Spleen (tissue), 11 donors: ENCODE measurements around the gene NEK1. TPM values are rescaled to one million over a fixed set of nuclear protein-coding genes. Genes with fewer than 3 reads are reported as not detected.

Experiments
- DNase-seq: peaks from one replicate; pipeline ENCODE4 v3.0.0-alpha.2; 2020
- H3K27ac ChIP-seq, 8 donors: fragments of 200-600 bp; sonication (generic) in 7 of 8; 1 replicate in 4 of 8; 2 replicates in 4 of 8; pipeline versions ENCODE4 v1.5.0 to v1.8.0; 2016 to 2021; ENCODE audit warnings: inconsistent platforms in 4 of 8, mild to moderate bottlenecking in 4 of 8, moderate library complexity in 1 of 8
- H3K27me3 ChIP-seq, 7 donors: fragments of 200-600 bp; sonication (generic) in 6 of 7; replicated peaks in 1 of 7; 1 replicate in 4 of 7; 2 replicates in 3 of 7; pipeline versions ENCODE4 v1.5.0 to v1.8.0; 2016 to 2021; ENCODE audit warnings: inconsistent platforms in 3 of 7, mild to moderate bottlenecking in 1 of 7
- H3K36me3 ChIP-seq, 6 donors: fragments of 200-600 bp; sonication (generic) in 5 of 6; 1 replicate in 4 of 6; 2 replicates in 2 of 6; pipeline versions ENCODE4 v1.5.0 to v1.8.0; 2016 to 2021; ENCODE audit warnings: inconsistent platforms in 2 of 6
- H3K4me1 ChIP-seq, 6 donors: fragments of 200-600 bp; sonication (generic) in 5 of 6; 1 replicate in 3 of 6; 2 replicates in 3 of 6; pipeline versions ENCODE4 v1.5.0 to v1.8.0; 2016 to 2021; ENCODE audit warnings: inconsistent platforms in 3 of 6
- H3K4me3 ChIP-seq, 8 donors: fragments of 200-600 bp; sonication (generic) in 7 of 8; 1 replicate in 4 of 8; 2 replicates in 4 of 8; pipeline versions ENCODE4 v1.5.0 to v1.8.0; 2016 to 2021; ENCODE audit warnings: inconsistent platforms in 4 of 8, mild to moderate bottlenecking in 4 of 8, moderate library complexity in 2 of 8
- H3K9me3 ChIP-seq, 8 donors: fragments of 200-600 bp; sonication (generic) in 7 of 8; 1 replicate in 4 of 8; 2 replicates in 4 of 8; pipeline versions ENCODE4 v1.5.0 to v1.8.0; 2016 to 2021; ENCODE audit warnings: inconsistent platforms in 4 of 8
- CTCF ChIP-seq, 11 experiments: fragments of 200-600 bp in 7 of 11; fragments of 450-650 bp in 4 of 11; sonication (generic) in 4 of 11; IDR thresholded peaks in 8 of 11; conservative IDR thresholded peaks in 3 of 11; 1 replicate in 7 of 11; 2 replicates in 4 of 11; pipeline versions ENCODE4 v1.4.0 to v1.8.0; 2016 to 2021; ENCODE audit warnings: antibody characterized with exemption in 11 of 11, inconsistent platforms in 4 of 11, mild to moderate bottlenecking in 1 of 11
- POLR2A ChIP-seq, 3 donors: fragments of 450-650 bp; IDR thresholded peaks; one replicate each; pipeline ENCODE4 v1.5.1; 2017; ENCODE audit warnings: antibody characterized with exemption in 3 of 3, mild to moderate bottlenecking in 1 of 3
- POLR2AphosphoS5 ChIP-seq, 3 donors: sonication (generic); formaldehyde crosslinking; IDR thresholded peaks; one replicate each; pipeline ENCODE4 v1.5.1; 2017; ENCODE audit warnings: antibody characterized with exemption in 3 of 3
- WGBS, 5 donors: extraction: QIAGEN DNeasy Blood & Tissue Kit in 3 of 5; methylation state at CpG; one replicate each; pipeline versions ENCODE4 v1.1.5 to v1.1.7; 2013 to 2018; 5-methylcytosine and 5-hydroxymethylcytosine counted together
- intact Hi-C: fragments of 100-400 bp; cut with DNase I; formaldehyde crosslinking; loops from one replicate; pipeline ENCODE4 v1.15.0; 2023; ENCODE audit warnings: low total_unique reads
- polyA plus RNA-seq, 3 donors: library from polyadenylated mRNA; stranded (reverse); fragments of 200-250 nt; gene quantifications; one replicate each; pipeline ENCODE4 v1.2.1, GENCODE V29; 2013
- total RNA-seq, 7 donors: library from RNA; depleted of rRNA in 3 of 7; stranded (reverse); fragments of >200 nt in 3 of 7; fragmentation: NEBNext Ultra II Directional in 4 of 7; extraction: Animal tissue kit (Norgen Biotek cat#: 25700) in 4 of 7; gene quantifications; one replicate each; pipeline versions ENCODE4 v1.1.0 to v1.2.1, GENCODE V29; 2016 to 2021
- donor health status: healthy with polysubstance abuse.
- donor health status: DM: no; HTN: no; CAD: no; lungs with moderate emphysema.
- donor health status: DM: no; HTN: no; CAD: no.
- donor health status: Bipolar disorder and iron deficiency.
- donor health status: healthy.
- donor health status: DM: no; HTN: no; CAD: no.
- donor health status: DM: yes; HTN: yes; CAD: no.

NEK1 gene
- total and polyA plus RNA-seq, 10 donors: 3.0 to 20.0 (median 11.1) TPM

GRCh38 chr4:169416461-169416860 is 195.9 kb downstream of the NEK1 start:
- no peak overlapping the region for H3K27ac ChIP-seq
- DNase-seq: no peak
- peaks cover 0 to 17% (median 1%) of the 10 kb centered on the region in 6 donors for H3K36me3 ChIP-seq
- intact Hi-C loops: no loop called here
- no peaks in the 10 kb centered on the region for H3K27me3 ChIP-seq
- H3K9me3 ChIP-seq: no peaks in the 10 kb centered on the region
- peaks cover 0 to 5% (median under 1%) of the 10 kb centered on the region in 6 donors for H3K4me1 ChIP-seq
- no peak overlapping the region for H3K4me3 ChIP-seq
- 94 to 96% (median 95%) methylated on average over 4 of the region's 4 CpGs for WGBS, 5 donors
- no peak for TF ChIP-seq CTCF (IDR thresholded peaks at IDR 0.05 in 8 of 11, conservative IDR thresholded peaks at IDR 0.05 in 3 of 11)
- TF ChIP-seq POLR2AphosphoS5 (IDR thresholded peaks at IDR 0.05): no peak
- no peak for TF ChIP-seq POLR2A (IDR thresholded peaks at IDR 0.05)

- intact Hi-C loops: no loop called here
- no peak for DNase-seq
- Histone ChIP-seq H3K36me3 (peaks cover 0 to 11% (median 0%) of the 10 kb centered on the region in 6 donors), H3K27me3 (no peaks in the 10 kb centered on the region), H3K4me1 (peaks cover 0 to 18% (median 11%) of the 10 kb centered on the region in 6 donors), H3K4me3 (no peak overlapping the region), H3K27ac (no peak overlapping the region), H3K9me3 (no peaks in the 10 kb centered on the region)
- TF ChIP-seq CTCF (IDR thresholded peaks at IDR 0.05 in 8 of 11, conservative IDR thresholded peaks at IDR 0.05 in 3 of 11) (no peak), POLR2AphosphoS5 (IDR thresholded peaks at IDR 0.05) (no peak), POLR2A (IDR thresholded peaks at IDR 0.05) (no peak)
- WGBS, 5 donors: 95 to 100% (median 97%) methylated on average over 1 of the region's 1 CpG
These were observed 197.5 kb downstream of the NEK1 start for GRCh38 chr4:169414913-169415312.

GRCh38 chr4:169412046-169412445 is 200.3 kb downstream of the NEK1 start:
- intact Hi-C loops: no loop called here
- DNase-seq: no peak
- Histone ChIP-seq H3K9me3 (no peaks in the 10 kb centered on the region), H3K27me3 (no peaks in the 10 kb centered on the region), H3K4me3 (no peak overlapping the region), H3K36me3 (no peaks in the 10 kb centered on the region), H3K4me1 (peaks cover 0 to 18% (median 11%) of the 10 kb centered on the region in 6 donors), H3K27ac (no peak overlapping the region)
- no peak for TF ChIP-seq POLR2A (IDR thresholded peaks at IDR 0.05)
- TF ChIP-seq CTCF (IDR thresholded peaks at IDR 0.05 in 8 of 11, conservative IDR thresholded peaks at IDR 0.05 in 3 of 11): no peak
- no peak for TF ChIP-seq POLR2AphosphoS5 (IDR thresholded peaks at IDR 0.05)

GRCh38 chr4:169410839-169411770 is 201.3 kb downstream of the NEK1 start:
- no peaks in the 10 kb centered on the region for H3K27me3 ChIP-seq
- H3K9me3 ChIP-seq: no peaks in the 10 kb centered on the region
- no peak overlapping the region for H3K4me3 ChIP-seq
- H3K4me1 ChIP-seq: peaks cover 0 to 18% (median 11%) of the 10 kb centered on the region in 6 donors
- TF ChIP-seq CTCF (IDR thresholded peaks at IDR 0.05 in 8 of 11, conservative IDR thresholded peaks at IDR 0.05 in 3 of 11) (peak in 1 of 11 experiments; percentile 7), POLR2AphosphoS5 (IDR thresholded peaks at IDR 0.05) (peak in 1 of 3 donors; percentile 42), POLR2A (IDR thresholded peaks at IDR 0.05) (no peak)
- 61 to 65% (median 62%) methylated on average over 12 of the region's 12 CpGs for WGBS, 5 donors
- H3K36me3 ChIP-seq: peaks cover 0 to 4% (median 0%) of the 10 kb centered on the region in 6 donors
- H3K27ac ChIP-seq: peak overlapping the region in 1 of 8 donors; percentile 3
- DNase-seq: no peak
- intact Hi-C loops: no loop called here
